HG03520 (cell line): ENCODE data around the gene ZNF222.

Experiments
- ATAC-seq: cut with Tn5 transposase; IDR thresholded peaks from one replicate; pipeline ENCODE4 v1.9.1; 2021; ENCODE audit warnings: mild to moderate bottlenecking, moderate library complexity; ENCODE audit not compliant: unreplicated experiment

Gene ZNF222

DNA sequence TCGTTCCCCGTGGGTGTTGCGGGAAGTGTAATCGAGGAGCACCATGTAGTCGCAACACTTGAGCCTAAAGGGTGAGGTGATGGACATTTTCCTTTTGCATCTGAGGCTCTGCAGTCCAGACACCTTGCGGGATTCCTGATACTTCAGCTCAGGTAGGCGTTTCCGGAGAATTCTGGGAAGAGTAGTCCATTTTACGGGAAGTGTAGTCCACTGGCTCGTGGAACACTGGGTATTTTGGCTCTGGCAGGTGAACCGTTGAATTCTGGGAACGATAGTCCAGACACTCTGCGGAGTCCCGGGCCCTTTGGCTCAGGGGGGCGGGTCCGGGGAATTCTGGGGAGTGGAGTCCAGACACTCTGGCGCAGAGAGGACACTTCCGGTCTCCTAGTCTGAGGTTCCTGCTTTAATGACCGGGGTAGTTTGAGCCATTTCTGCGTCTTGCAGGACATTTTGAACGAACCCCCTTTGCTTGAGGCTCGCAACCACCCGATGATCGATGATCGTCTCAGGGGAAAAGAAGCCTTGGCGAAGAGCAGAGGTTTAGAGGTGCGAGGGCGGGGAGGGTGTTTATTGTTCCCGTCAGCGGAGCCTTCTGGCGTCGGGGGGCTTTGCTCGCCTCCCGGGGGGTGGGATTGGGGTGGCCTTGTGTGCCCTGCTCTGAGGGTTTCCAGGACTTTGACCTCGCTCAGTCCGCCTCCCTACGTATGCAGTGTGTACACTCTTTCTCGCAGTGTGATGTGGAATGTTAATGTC is 26.6 kb downstream of the ZNF222 start, which contains the start of gene ZNF223:
ZNF223 (plus strand) TSS at position 387 of the 753 bp plus-strand sequence. CDS start 3,141 bp downstream, outside the sequence.
- ATAC-seq: no peak

DNA sequence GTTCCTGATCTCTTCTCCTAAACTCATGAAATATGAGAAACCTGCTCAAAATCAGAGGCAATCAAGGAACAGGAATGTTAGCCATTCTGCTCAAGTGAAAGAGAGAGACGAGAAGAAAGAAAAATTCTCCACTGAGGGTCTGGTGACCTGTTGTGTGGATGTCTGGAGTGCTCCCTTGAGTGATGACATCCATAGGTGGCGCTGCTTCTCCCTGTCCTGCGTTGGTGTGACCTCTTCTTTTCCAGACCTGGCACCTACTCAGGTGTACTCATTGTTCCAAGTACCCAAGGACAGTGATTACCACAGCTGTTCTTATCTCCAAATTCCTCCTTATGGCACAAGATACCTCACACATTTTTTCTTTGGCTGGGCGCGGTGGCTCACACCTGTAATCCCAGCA is 30.7 kb downstream of the ZNF222 start:
- no peak for ATAC-seq

DNA sequence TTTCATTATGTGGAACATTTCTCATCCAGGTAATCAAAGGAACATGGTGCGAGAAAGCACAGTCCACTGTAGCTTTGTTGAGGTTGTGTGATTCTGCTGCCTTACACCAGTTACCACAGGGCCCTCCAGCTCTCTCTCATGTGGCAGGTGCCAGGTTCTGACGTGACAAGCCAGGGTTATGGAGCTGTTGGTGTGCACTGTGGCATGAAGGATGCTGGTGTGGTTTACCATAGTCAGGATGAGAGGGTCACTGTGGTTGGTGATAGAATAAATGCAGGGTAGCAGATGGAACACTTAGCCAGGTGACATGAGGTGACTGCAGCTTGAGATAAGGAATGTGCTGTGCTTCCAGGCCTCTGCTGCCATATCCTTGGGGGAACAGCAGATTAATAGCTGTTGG is 34.0 kb downstream of the ZNF222 start:
- no peak for ATAC-seq

DNA sequence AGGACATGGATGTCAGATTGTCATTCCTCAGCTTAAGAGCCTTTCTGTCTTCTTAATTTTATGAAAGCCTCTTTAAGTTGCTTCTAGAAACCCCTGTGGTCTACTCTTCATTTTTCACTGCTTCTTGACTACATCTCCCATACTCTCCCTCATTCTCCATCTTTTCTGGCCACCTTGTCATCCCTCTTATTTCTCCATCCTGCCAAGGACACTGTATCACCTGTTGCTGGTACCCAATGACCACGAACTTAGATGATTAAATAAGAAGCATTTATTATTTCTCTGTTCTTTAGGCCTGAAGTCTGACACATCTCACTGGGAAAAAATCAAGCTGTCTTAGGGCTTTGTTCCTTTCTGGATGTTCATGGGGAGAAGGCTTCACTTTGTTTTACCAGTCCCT is 35.9 kb downstream of the ZNF222 start:
- no peak for ATAC-seq

DNA sequence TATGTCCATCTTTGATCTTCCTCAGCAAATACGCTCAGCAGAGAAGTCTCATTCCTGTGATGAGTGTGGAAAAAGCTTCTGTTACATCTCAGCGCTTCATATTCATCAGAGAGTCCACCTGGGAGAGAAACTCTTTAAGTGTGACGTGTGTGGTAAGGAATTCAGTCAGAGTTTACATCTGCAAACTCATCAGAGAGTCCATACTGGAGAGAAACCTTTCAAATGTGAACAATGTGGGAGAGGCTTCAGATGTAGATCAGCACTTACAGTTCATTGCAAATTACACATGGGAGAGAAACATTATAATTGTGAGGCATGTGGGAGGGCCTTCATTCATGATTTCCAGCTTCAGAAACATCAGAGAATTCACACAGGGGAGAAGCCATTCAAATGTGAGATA is 41.1 kb downstream of the ZNF222 start:
- no peak for ATAC-seq

DNA sequence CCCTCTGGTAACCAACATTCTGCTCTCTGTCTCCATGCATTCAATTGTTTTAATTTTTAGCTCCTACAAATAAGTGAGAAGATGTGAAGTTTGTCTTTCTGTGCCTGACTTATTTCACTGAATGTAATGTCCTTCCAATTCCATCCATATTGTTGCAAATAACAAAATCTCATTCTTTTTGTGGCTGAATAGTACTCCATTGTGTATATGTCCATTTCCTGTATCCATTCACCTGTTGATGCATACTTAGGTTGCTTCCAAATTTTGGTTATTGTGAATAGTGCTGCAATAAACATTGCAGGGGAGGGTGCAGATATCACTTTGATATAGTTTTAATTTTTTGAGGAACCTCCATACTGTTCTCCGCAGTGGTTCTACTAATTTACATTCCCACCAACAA is 44.2 kb downstream of the ZNF222 start:
- ATAC-seq: no peak

DNA sequence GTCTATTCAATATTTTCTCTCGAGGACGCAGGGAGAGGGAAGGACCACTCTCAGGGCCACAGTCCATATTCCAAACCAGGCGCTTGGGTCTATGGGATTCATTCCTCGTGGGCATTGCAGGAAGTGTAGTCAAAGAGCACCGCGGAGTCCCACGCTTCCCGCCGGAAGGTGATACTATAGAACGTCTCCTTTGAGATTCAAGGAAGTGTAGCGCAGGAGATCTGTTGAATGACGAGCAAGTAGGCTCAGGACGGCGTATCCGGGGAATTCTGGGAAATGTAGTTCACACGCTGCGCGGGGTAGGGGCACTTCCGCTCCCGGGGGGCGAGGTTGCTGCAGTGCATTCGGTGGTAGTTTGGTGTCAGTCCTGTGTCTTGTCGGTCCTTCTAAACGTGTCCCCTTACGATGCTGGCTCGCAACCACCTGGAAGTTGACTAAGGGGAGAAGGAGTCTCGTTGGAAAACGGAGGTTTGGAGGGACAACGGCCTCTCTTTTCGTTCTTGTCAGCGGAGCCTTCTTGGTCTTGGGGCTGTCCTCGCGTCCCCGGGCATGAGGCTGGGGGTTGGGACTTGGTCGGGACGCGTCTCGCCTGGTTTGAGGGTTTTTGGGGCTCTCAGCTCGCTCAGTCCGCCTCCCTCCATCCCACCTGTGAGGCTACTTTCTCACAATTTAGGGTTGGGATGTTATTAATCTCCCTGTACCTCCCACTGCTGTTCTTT is 46.8 kb downstream of the ZNF222 start, which contains the start of gene ZNF284:
ZNF284 (plus strand) TSS at position 336 of the 719 bp plus-strand sequence. CDS start 4,231 bp downstream, outside the sequence.
- peak; percentile 77 for ATAC-seq

DNA sequence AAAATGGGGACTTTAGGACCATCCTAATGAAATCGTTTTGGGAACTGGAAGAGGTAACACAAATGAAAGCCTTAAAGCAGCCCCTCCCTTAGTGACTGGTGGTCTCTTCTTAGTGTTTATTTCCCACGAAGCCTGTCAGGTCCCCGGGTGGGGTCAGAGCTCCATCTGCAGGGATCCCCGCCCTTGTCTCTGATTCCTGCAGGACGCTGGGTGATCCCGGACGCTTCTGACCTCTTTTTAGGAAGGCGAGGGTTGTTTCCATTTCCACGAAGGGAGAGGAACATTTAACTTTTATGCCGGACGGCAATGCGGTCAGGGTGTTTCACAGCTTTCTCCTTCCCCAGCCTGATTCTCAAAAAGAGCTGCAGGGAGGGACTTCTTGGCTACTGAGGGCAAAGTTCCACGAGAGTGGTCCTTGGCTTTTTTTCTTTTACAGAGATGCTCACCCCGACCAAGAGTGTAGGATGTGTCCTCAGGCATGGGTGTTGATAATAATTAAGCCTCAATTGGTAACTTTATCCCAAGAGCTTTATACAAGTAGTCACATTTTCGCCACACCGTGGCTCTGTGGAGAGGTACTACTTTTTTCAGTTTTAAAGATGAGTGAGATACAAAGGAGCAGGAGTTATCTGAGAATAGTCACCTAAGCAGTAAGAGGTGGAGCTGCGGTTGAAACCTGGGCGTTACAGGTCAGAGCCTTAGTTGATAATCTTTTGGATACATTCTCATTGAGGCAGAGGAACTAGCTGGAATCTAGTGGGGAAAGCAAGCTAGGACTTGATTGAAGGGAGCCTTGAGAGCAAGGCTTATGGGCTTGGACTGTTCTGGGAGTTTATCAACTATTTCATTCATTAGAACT is 47.6 kb downstream of the ZNF222 start:
- ATAC-seq: no peak

DNA sequence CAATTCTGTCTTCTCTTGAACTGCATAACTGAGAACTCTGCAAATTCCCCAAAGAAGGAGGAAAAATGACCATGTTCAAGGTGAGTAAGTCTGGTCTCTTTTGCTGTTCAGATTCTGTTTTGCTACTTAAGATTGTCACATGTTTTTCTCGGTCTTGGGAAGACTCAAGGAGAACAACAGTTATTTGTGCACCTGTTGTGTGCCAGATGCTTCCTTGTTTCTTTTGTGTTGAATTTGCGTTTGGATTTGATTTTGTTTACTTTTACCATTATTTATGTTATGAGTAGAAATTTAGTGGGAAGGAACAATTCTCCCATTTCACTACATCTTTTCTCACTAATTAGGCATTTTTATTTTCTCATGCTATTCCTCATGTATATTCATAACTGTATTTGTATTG is 51.1 kb downstream of the ZNF222 start:
- ATAC-seq: no peak
